HPDE6-E6E7 (cell line): ENCODE data around the gene SPIRE1.
A peak's percentile ranks its signal among the peaks of the same experiment; 100 is the strongest.
"Not testable (repeated sequence)": the region's sequence is repeated elsewhere in the genome, so short reads cannot be mapped to it uniquely, and the experiment has no call there.

Source experiments
- DNase-seq: peaks from one replicate; pipeline ENCODE4 v3.0.0; 2011; ENCODE audit warnings: missing footprints; ENCODE audit errors: extremely low spot score

Gene SPIRE1

DNA sequence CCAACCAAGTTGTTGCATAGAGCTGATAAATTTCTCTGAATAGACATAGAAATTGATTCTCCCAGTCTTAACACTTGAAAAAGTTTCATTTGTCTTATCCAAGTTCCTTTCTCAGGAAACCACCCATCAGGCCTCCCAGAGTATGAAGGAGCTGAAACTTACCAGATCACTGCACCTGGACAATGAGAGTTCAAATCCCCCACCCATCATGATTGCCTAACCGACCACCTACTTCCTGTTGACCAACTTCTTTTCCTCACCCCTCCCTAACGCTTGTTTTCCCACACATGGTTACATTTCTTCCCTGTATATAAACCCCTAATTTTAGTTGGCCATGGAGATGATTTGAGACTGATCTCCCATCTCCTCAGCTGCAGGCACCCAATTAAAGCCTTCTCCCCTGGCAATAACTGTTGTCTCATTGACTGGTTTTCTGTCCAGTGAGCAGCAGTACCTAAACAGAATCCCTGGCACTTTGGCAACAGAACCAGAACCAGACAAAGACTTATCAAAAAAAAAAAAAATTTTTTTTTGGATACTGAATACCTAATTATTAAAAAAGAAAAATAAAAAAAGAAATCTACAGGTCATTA lies 103.0 kb downstream of the SPIRE1 start:
- no peak for DNase-seq

- DNase-seq = peak; percentile 27
These were observed 105.0 kb downstream of the SPIRE1 start for GRCh38 chr18:12552879-12553242.

- not testable (repeated sequence) for DNase-seq
These were observed 105.7 kb downstream of the SPIRE1 start for GRCh38 chr18:12551943-12552878.

DNA sequence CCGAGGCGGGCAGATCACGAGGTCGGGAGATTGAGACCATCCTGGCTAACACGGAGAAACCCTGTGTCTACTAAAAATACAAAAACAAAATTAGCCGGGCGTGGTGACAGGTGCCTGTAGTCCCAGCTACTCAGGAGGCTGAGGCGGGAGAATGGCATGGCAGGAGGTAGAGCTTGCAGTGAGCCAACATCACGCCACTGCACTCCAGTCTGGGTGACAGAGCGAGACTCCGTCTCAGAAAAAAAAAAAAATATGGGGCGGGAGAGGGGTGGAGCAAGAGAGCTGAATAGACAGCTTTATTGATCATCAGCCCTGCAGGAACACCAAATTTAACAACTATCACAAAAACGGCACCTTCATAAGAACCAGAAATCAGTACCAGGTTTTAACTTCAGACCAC lies 106.4 kb downstream of the SPIRE1 start:
- DNase-seq = not testable (repeated sequence)

GRCh38 chr18:12543697-12544096 lies 114.2 kb downstream of the SPIRE1 start:
- no peak for DNase-seq

- no peak for DNase-seq
These were observed 117.2 kb downstream of the SPIRE1 start for GRCh38 chr18:12540751-12541150.

- not testable (repeated sequence) for DNase-seq
These were observed 118.7 kb downstream of the SPIRE1 start for GRCh38 chr18:12539158-12539557.

GRCh38 chr18:12534820-12535219 lies 123.1 kb downstream of the SPIRE1 start:
- no peak for DNase-seq

GRCh38 chr18:12532661-12533060 lies 125.2 kb downstream of the SPIRE1 start:
- no peak for DNase-seq

- DNase-seq = no peak
These were observed 126.2 kb downstream of the SPIRE1 start for GRCh38 chr18:12531749-12532148.

GRCh38 chr18:12520442-12520992 lies 137.4 kb downstream of the SPIRE1 start:
- no peak for DNase-seq

DNA sequence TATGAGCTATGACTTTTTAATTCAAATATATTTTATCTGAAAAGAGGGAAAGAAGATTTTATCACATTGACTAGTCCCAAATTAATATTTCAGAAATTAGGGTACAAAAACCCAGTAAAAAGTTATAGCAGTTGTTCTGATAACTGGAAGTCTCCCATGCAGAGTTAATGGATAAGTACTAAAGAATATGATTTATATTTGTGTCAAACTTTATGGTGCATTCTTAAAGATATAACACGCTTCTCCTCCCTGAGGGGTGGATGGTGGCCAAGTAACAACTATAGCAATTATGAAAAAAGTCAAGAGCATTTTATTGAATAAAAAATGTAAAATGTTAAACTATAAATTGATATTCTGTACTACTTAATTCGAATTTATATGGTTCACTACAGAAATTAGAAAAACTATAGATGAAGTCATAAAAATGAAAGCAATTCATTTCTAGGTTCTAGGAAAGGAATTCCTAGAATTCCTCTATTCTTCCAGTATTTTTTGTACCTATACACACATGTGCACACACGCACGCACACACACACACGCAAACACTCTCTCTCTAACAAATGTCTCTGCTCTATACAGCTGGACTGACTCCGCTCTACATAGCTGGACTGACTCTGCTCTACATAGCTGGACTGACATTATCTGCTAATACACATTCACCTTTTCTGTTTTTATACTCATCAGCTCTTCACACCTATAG lies 138.9 kb downstream of the SPIRE1 start:
- DNase-seq = no peak

- no peak for DNase-seq
These were observed 139.6 kb downstream of the SPIRE1 start for GRCh38 chr18:12518326-12518725.

DNA sequence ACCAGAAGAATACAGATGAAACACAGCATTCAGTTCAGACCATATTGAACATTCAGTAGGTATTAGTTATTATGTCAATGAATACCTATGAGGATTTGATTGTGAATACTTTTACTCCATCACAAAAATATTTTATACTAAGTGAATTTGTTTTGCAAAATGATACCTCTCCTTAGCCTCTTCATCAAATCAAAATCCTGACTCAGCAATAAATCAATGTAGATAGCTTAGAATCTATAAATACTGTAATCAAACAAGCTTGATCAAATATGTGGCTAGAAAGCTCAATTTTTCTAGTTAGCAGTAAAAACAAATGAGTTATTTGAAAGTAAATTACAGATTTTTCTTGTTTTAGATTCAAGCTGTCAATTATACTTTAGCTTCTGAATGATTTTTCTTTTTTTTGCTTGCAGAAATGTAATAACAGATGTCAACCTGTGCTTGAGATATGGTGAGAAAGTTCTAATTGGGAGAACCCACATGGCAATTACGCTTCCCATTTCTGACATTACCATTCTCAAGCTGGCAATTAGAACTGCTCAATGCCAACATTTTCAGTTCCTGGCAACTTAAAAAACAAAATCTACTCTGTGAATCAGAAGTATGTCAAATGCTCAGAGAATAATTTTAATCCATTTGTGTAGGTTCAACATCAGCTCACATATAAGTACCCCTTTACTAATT lies 140.6 kb downstream of the SPIRE1 start:
- no peak for DNase-seq

GRCh38 chr18:12516049-12516630 lies 141.8 kb downstream of the SPIRE1 start:
- DNase-seq = no peak

DNA sequence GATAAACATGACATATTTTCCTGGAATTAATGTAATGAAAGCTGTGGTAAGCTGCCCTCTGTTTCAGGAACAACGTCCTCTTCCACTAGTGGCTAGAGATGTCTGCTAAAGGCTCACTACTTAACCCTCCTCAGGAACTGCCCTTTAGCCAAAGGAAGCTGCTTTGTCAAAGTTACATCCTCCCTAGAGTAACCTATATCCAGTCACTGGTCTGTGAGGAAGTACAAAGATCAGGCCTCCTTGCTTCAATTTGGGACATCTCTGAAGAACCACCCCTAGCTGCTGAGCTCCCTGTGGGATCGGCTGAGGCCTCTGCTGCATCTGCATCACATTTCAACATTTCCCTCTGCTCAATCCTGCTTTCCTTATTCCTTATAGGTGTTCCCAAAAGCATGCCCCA lies 142.4 kb downstream of the SPIRE1 start:
- DNase-seq = no peak

GRCh38 chr18:12507007-12507406 lies 150.9 kb downstream of the SPIRE1 start:
- no peak for DNase-seq

- DNase-seq = no peak
These were observed 156.9 kb downstream of the SPIRE1 start for GRCh38 chr18:12500986-12501385.

DNA sequence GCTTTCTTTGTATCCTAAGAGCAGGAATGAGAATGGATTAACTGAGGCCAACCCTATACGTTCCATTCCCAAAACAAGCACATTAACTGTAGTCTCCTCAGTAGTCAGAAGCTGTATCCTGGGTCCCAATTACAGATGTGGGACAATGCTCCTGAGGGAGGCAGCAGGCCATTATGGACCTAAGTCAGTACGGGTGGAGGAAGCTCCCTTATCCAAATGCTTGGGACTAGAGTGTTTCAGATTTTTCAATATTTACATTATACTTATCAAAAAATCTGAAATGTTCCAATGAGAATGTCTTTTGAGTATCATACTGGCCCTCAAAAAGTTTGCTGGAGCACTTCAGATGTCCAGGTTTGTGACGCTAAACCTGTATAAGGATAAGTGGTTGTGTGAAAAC lies 160.1 kb downstream of the SPIRE1 start:
- no peak for DNase-seq

DNA sequence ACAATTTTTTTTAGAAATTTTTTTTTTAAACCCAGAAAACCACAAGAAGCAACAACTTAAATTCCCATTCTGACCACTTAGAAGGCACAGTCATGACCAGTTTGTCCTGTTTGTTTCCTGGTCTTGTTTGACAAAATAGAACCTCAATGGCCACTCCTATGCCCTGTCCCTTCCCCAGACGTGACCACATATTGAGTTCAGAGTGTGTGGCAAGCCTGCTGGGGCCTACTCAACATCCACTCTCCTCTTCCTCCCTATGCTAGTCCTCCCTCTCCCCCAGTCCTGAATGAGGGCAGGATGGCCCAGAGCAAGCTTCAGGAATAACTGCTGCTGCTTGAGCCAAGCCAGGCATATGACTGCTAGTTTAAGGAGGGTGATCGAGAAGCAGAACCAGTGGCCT lies 160.6 kb downstream of the SPIRE1 start:
- no peak for DNase-seq

DNA sequence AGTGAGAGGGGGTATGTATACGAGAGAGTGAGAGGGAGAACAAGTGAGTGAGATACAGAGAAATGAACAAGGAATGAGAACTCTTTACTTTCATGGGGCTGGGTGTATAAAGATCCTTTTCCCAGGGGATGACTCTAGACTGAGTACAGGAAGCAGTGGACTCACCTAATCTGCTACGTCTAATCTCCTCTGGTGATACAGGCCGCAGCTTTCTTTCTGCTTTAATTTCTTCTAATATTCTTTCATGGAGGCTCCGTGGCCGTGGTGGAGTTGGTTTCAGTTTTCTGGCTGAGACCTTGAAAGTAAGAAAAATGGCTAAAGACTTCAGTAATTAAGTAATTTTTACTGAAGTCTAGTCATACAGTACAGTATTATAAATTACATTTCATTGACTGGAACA lies 165.0 kb downstream of the SPIRE1 start:
- no peak for DNase-seq
